Neural progenitor cell (in vitro differentiated cells): ENCODE data around the gene KIF26A. TPM values are rescaled to one million over a fixed set of nuclear protein-coding genes. Genes with fewer than 3 reads are reported as not detected.
A peak's percentile ranks its signal among the peaks of the same experiment; 100 is the strongest.

ENCODE experiments used
- DNase-seq: peaks from one replicate; pipeline ENCODE4 v3.0.0-alpha.2; 2016; ENCODE audit warnings: low spot score
- H2AFZ ChIP-seq: fragments of 200-600 bp; sonication (generic); replicated peaks from 2 replicates; pipeline ENCODE4 v1.6.1; 2016; ENCODE audit warnings: antibody characterized with exemption
- H3F3A ChIP-seq: fragments of 200-600 bp; sonication (generic); 2 replicates; pipeline ENCODE4 v1.6.1; 2016; ENCODE audit warnings: antibody characterized with exemption, low read depth
- H3K27ac ChIP-seq: fragments of 200-600 bp; sonication (generic); 2 replicates; pipeline ENCODE4 v1.5.1; 2016; ENCODE audit warnings: mild to moderate bottlenecking
- H3K27me3 ChIP-seq: fragments of 200-600 bp; sonication (generic); 2 replicates; pipeline ENCODE4 v1.6.1; 2016; ENCODE audit warnings: mild to moderate bottlenecking, moderate library complexity
- H3K36me3 ChIP-seq: fragments of 200-600 bp; sonication (generic); 2 replicates; pipeline ENCODE4 v1.5.1; 2016
- H3K4me1 ChIP-seq: fragments of 200-600 bp; sonication (generic); 2 replicates; pipeline ENCODE4 v1.6.1; 2016; ENCODE audit warnings: mixed run types
- H3K4me2 ChIP-seq: fragments of 200-600 bp; sonication (generic); 2 replicates; pipeline ENCODE4 v1.6.1; 2016
- H3K4me3 ChIP-seq: fragments of 200-600 bp; sonication (generic); 2 replicates; pipeline ENCODE4 v1.5.1; 2016
- H3K79me2 ChIP-seq: fragments of 200-600 bp; sonication (generic); 2 replicates; pipeline ENCODE4 v1.6.1; 2016; ENCODE audit warnings: low read depth
- H3K9ac ChIP-seq: fragments of 200-600 bp; sonication (generic); 2 replicates; pipeline ENCODE4 v1.6.1; 2016
- H3K9me3 ChIP-seq: fragments of 200-600 bp; sonication (generic); 2 replicates; pipeline ENCODE4 v1.5.1; 2016; ENCODE audit warnings: low read depth
- H4K20me1 ChIP-seq: fragments of 200-600 bp; sonication (generic); 2 replicates; pipeline ENCODE4 v1.6.1; 2016; ENCODE audit warnings: low read depth
- H3K27ac Mint-ChIP-seq: 3 replicates; pipeline ENCODE4 v1.8.0; 2021; ENCODE audit warnings: mixed read lengths
- H3K27me3 Mint-ChIP-seq: 2 replicates; pipeline ENCODE4 v1.8.0; 2022; ENCODE audit warnings: low read depth, mild to moderate bottlenecking, inconsistent platforms, moderate library complexity, mixed read lengths; ENCODE audit not compliant: insufficient read depth
- H3K36me3 Mint-ChIP-seq: 3 replicates; pipeline ENCODE4 v1.8.0; 2021; ENCODE audit warnings: mixed read lengths
- H3K4me1 Mint-ChIP-seq: 3 replicates; pipeline ENCODE4 v1.8.0; 2021; ENCODE audit warnings: mixed read lengths
- H3K4me3 Mint-ChIP-seq: 3 replicates; pipeline ENCODE4 v1.8.0; 2021; ENCODE audit warnings: mild to moderate bottlenecking, moderate library complexity, mixed read lengths
- H3K9me3 Mint-ChIP-seq: 3 replicates; pipeline ENCODE4 v1.8.0; 2020; ENCODE audit warnings: mixed read lengths
- EZH2 ChIP-seq: fragments of 200-600 bp; sonication (generic); IDR thresholded peaks from 2 replicates; pipeline ENCODE4 v1.6.1; 2017; ENCODE audit warnings: antibody characterized with exemption, mild to moderate bottlenecking, moderate library complexity
- EZH2phosphoT487 ChIP-seq: fragments of 200-600 bp; sonication (generic); IDR thresholded peaks from 2 replicates; pipeline ENCODE4 v1.6.1; 2017; ENCODE audit warnings: antibody characterized with exemption
- total RNA-seq: library from RNA; depleted of rRNA; stranded (reverse); fragments of >200 nt; gene quantifications from 2 replicates; pipeline ENCODE4 v1.2.3, GENCODE V29; 2015; ENCODE audit warnings: low replicate concordance
- TF ChIP-seq, protein P1 (sequence below): fragments of 200-600 bp; sonication (generic); IDR thresholded peaks from 2 replicates; pipeline ENCODE4 v1.5.1; 2017; ENCODE audit warnings: antibody characterized with exemption, mild to moderate bottlenecking

Gene KIF26A
- total RNA-seq, 1 donor from 2014 or later: 6.1 TPM

DNA sequence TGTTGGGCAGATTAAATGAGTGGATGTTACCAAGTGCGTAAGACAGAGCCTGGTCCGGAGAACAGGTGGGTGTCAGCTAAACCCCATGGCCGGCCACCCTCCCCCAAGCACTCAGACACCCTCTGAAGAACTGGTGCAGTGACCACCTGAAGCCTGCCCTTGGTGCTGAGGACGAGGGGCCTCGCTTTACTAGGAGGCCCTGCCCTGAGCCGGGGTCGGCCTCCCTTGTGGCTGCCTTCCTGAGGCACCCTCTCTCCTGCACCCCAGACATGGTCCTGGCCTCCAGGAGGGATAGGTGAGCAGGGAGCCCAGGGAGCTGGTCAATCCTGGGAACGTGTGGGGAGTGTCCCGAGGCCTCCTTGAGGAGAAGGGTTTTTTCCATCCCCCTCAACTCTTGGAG, 4.9 kb upstream of the KIF26A start:
- no peak overlapping the region for H3K4me2 ChIP-seq
- TF ChIP-seq EZH2: no peak
- TF ChIP-seq EZH2phosphoT487: no peak
- TF ChIP-seq, protein P1, sequence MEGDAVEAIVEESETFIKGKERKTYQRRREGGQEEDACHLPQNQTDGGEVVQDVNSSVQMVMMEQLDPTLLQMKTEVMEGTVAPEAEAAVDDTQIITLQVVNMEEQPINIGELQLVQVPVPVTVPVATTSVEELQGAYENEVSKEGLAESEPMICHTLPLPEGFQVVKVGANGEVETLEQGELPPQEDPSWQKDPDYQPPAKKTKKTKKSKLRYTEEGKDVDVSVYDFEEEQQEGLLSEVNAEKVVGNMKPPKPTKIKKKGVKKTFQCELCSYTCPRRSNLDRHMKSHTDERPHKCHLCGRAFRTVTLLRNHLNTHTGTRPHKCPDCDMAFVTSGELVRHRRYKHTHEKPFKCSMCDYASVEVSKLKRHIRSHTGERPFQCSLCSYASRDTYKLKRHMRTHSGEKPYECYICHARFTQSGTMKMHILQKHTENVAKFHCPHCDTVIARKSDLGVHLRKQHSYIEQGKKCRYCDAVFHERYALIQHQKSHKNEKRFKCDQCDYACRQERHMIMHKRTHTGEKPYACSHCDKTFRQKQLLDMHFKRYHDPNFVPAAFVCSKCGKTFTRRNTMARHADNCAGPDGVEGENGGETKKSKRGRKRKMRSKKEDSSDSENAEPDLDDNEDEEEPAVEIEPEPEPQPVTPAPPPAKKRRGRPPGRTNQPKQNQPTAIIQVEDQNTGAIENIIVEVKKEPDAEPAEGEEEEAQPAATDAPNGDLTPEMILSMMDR: no peak
- peaks cover 50% of the 10 kb centered on the region for H3K27me3 Mint-ChIP-seq
- peaks cover 26% of the 10 kb centered on the region for H3K4me1 ChIP-seq
- H3K36me3 Mint-ChIP-seq: no peaks in the 10 kb centered on the region
- H3K4me1 Mint-ChIP-seq: peaks cover 10% of the 10 kb centered on the region
- H4K20me1 ChIP-seq: peaks cover 22% of the 10 kb centered on the region
- peaks cover 6% of the 10 kb centered on the region for H3F3A ChIP-seq
- no peaks in the 10 kb centered on the region for H3K36me3 ChIP-seq
- no peak overlapping the region for H3K9ac ChIP-seq
- peaks cover 3% of the 10 kb centered on the region for H3K9me3 ChIP-seq
- H3K4me3 Mint-ChIP-seq: no peak overlapping the region
- no peak overlapping the region for H3K27ac Mint-ChIP-seq
- H3K79me2 ChIP-seq: no peaks in the 10 kb centered on the region
- H3K4me3 ChIP-seq: no peak overlapping the region
- no peak overlapping the region for H3K27ac ChIP-seq
- peaks cover 51% of the 10 kb centered on the region for H3K27me3 ChIP-seq
- peaks cover 11% of the 10 kb centered on the region for H3K9me3 Mint-ChIP-seq
- DNase-seq: no peak
- no peak overlapping the region for H2AFZ ChIP-seq

DNA sequence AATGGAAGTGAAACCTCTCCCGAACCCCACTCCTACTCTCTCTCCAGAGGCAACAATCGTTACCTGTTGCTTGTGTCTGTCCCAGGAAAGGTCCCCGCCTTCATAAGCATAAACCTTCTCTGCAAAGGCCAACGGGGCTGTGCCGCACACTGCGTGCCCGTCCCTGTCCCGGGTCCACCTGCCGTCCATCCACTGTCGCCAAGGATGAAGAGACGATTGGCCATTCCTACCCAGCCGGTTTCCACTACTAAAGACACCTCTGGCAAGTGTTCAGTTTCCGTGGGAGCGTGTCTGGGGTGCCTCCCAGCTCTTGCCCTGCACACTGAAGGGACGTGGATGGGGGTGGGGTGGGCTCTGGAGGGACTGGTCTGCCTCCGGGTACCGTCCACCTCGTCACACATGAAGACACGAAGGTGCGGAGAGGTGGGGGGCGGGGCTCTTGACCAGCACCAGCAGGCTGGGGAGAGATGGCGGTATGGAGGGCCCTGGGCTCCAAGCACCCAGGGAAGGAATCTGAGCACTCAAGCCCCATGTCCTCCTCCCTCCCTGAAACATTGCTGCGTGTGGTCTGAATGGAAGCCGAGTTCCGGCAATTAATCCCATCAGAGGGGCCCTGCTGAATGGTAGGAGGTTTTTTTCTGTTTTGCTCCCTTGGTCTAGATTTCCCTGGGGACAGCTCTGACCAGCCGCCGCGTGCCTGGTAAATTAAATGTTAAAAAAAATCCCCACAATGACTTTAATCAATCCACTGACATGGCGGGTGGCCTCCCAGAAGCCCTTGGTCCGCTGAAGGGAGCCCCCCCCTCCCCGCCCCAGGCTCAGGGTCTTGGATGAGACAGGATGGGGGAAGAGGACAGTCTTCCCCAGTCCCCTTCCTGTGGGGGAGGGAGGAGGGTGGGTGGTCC, 4.1 kb upstream of the KIF26A start:
- H3K4me3 ChIP-seq: no peak overlapping the region
- H3K27me3 Mint-ChIP-seq: peaks cover 48% of the 10 kb centered on the region
- DNase-seq: peak; percentile 37

DNA sequence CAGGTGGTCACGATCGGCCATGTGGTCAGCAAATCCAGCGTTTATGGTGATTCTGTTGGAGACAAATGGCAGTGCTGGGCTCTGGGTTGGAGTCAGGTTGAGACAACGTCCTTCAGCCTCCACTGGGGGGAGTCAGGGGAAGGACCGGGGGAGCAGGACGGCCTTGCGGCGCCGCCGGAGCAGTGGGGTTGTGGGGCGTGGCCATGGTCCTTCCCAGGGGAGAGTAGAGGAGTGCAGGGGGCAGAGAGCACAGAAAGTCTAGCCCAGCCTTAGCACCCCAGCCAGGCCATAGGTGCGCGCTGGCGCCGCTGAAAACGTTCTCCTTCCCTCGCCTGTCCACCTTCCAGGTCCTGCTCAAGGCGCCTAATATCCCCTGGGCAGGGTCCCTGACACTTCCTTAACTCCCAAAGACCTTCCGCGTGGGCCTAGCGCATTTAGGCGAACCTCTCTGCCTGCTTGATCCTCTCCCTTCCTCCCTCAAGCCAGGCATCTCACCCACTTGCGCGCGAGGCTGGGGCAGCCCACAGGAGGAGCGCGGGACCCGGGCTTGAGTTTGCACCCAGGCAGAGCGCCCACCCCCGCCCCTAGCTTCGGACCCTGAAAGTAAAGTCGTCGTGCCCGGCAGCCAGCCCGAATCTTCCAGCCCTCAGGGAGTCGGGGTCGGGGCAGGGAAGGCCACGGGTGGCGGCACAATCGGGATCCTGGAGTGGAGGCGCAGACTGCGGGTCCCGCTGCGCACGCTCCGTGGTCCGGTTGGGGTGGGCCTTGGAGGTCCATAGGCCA, 3.1 kb upstream of the KIF26A start:
- peaks cover 6% of the 10 kb centered on the region for H3F3A ChIP-seq
- H3K4me1 ChIP-seq: peaks cover 37% of the 10 kb centered on the region
- H3K4me3 ChIP-seq: peak overlapping the region; percentile 46
- peak overlapping the region; percentile 87 for H3K4me2 ChIP-seq
- Mint-ChIP-seq H3K27ac (no peak overlapping the region), H3K4me3 (peak overlapping the region; percentile 73), H3K36me3 (no peaks in the 10 kb centered on the region), H3K27me3 (peaks cover 41% of the 10 kb centered on the region), H3K9me3 (no peaks in the 10 kb centered on the region), H3K4me1 (peaks cover 15% of the 10 kb centered on the region)
- H3K36me3 ChIP-seq: no peaks in the 10 kb centered on the region
- H4K20me1 ChIP-seq: peaks cover 37% of the 10 kb centered on the region
- peak overlapping the region; percentile 70 for H2AFZ ChIP-seq
- H3K27me3 ChIP-seq: peaks cover 51% of the 10 kb centered on the region
- DNase-seq: peak; percentile 89
- H3K27ac ChIP-seq: no peak overlapping the region
- H3K9ac ChIP-seq: no peak overlapping the region
- TF ChIP-seq EZH2phosphoT487 (peak; percentile 70), EZH2 (peak; percentile 48)
- TF ChIP-seq, protein P1: peak; percentile 57
- H3K79me2 ChIP-seq: peaks cover 14% of the 10 kb centered on the region
- H3K9me3 ChIP-seq: no peaks in the 10 kb centered on the region

More for the DNA sequence above, 4.1 kb upstream of the KIF26A start:
- H3K27me3 ChIP-seq: peaks cover 51% of the 10 kb centered on the region
- H3K9me3 Mint-ChIP-seq: peaks cover 8% of the 10 kb centered on the region
- peak overlapping the region; percentile 87 for H3K4me2 ChIP-seq
- H4K20me1 ChIP-seq: peaks cover 27% of the 10 kb centered on the region
- no peak overlapping the region for H3K27ac ChIP-seq
- H3K4me1 ChIP-seq: peaks cover 29% of the 10 kb centered on the region
- H3K4me3 Mint-ChIP-seq: no peak overlapping the region
- H2AFZ ChIP-seq: no peak overlapping the region
- peaks cover 11% of the 10 kb centered on the region for H3K4me1 Mint-ChIP-seq
- no peak for TF ChIP-seq EZH2
- no peak for TF ChIP-seq EZH2phosphoT487
- TF ChIP-seq, protein P1: no peak
- H3K9me3 ChIP-seq: peaks cover 3% of the 10 kb centered on the region
- peaks cover 6% of the 10 kb centered on the region for H3F3A ChIP-seq
- no peak overlapping the region for H3K27ac Mint-ChIP-seq
- H3K36me3 ChIP-seq: no peaks in the 10 kb centered on the region
- peaks cover 4% of the 10 kb centered on the region for H3K79me2 ChIP-seq
- no peak overlapping the region for H3K9ac ChIP-seq
- no peaks in the 10 kb centered on the region for H3K36me3 Mint-ChIP-seq
